ENCODE results near the gene CXCL5.

CXCL5 gene

GRCh38 chr4:73947239-73947985, 51.1 kb downstream of the CXCL5 start:
- H3K4me1 ChIP-seq (ENCODE audit: control insufficient read depth, insufficient read depth, low read length, poor library complexity, severe bottlenecking) = no peaks in the 10 kb centered on the region
- H3K27ac ChIP-seq (ENCODE audit: low read depth, low read length, severe bottlenecking) = no peak overlapping the region
- H3K36me3 ChIP-seq (ENCODE audit: control insufficient read depth, insufficient read depth, low read length) = no peaks in the 10 kb centered on the region
- no peak overlapping the region for H3K4me3 ChIP-seq (ENCODE audit: extremely low read depth, insufficient read depth, low read length, poor library complexity, severe bottlenecking)
- WGBS, 2 experiments (ENCODE audit: insufficient coverage in 2 of 2) = 100% methylated on average over 1 of the region's 3 CpGs; no CpG with 5 or more reads in 1 of the 2 experiments
- no peaks in the 10 kb centered on the region for H3K9me3 ChIP-seq (ENCODE audit: control insufficient read depth, low read length)

GRCh38 chr4:73945674-73946449, 52.6 kb downstream of the CXCL5 start:
- H3K27ac ChIP-seq (ENCODE audit: low read depth, low read length, severe bottlenecking) = no peak overlapping the region
- no peak overlapping the region for H3K4me3 ChIP-seq (ENCODE audit: extremely low read depth, insufficient read depth, low read length, poor library complexity, severe bottlenecking)
- H3K4me1 ChIP-seq (ENCODE audit: control insufficient read depth, insufficient read depth, low read length, poor library complexity, severe bottlenecking) = no peaks in the 10 kb centered on the region
- WGBS, 2 experiments (ENCODE audit: insufficient coverage in 2 of 2) = 100% methylated on average over 1 of the region's 3 CpGs
- no peaks in the 10 kb centered on the region for H3K9me3 ChIP-seq (ENCODE audit: control insufficient read depth, low read length)
- no peaks in the 10 kb centered on the region for H3K36me3 ChIP-seq (ENCODE audit: control insufficient read depth, insufficient read depth, low read length)
